ENCODE measurements around the gene PPFIBP1. TPM values are rescaled to one million over a fixed set of nuclear protein-coding genes. Genes with fewer than 3 reads are reported as not detected.

Gene PPFIBP1
- total and polyA plus RNA-seq, 2 of the 13 experiments (the other 11 are each of a cell fraction or from before 2014, with no cell fraction given): 16.2 to 21.8 TPM

DNA sequence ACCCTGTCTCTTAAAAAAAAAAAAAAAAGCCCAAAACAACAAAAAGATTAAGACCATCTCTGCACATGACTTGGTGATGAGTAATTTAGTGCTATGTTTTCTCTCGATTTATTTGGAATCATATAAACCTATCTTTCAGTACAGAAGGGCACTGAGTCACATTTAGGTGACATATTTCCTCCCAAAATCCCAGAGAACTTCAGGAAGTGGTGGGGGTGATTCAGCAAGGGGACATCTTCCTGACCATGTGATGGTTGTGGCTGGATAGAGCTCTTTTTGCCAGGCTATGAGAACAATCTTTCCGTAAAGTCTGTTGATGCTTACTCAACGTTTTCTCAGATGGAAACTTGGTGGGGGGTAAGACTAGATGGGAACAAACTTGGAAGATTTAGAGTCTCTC is 50.0 kb downstream of the PPFIBP1 start (continued):
- TF ChIP-seq, protein P1, sequence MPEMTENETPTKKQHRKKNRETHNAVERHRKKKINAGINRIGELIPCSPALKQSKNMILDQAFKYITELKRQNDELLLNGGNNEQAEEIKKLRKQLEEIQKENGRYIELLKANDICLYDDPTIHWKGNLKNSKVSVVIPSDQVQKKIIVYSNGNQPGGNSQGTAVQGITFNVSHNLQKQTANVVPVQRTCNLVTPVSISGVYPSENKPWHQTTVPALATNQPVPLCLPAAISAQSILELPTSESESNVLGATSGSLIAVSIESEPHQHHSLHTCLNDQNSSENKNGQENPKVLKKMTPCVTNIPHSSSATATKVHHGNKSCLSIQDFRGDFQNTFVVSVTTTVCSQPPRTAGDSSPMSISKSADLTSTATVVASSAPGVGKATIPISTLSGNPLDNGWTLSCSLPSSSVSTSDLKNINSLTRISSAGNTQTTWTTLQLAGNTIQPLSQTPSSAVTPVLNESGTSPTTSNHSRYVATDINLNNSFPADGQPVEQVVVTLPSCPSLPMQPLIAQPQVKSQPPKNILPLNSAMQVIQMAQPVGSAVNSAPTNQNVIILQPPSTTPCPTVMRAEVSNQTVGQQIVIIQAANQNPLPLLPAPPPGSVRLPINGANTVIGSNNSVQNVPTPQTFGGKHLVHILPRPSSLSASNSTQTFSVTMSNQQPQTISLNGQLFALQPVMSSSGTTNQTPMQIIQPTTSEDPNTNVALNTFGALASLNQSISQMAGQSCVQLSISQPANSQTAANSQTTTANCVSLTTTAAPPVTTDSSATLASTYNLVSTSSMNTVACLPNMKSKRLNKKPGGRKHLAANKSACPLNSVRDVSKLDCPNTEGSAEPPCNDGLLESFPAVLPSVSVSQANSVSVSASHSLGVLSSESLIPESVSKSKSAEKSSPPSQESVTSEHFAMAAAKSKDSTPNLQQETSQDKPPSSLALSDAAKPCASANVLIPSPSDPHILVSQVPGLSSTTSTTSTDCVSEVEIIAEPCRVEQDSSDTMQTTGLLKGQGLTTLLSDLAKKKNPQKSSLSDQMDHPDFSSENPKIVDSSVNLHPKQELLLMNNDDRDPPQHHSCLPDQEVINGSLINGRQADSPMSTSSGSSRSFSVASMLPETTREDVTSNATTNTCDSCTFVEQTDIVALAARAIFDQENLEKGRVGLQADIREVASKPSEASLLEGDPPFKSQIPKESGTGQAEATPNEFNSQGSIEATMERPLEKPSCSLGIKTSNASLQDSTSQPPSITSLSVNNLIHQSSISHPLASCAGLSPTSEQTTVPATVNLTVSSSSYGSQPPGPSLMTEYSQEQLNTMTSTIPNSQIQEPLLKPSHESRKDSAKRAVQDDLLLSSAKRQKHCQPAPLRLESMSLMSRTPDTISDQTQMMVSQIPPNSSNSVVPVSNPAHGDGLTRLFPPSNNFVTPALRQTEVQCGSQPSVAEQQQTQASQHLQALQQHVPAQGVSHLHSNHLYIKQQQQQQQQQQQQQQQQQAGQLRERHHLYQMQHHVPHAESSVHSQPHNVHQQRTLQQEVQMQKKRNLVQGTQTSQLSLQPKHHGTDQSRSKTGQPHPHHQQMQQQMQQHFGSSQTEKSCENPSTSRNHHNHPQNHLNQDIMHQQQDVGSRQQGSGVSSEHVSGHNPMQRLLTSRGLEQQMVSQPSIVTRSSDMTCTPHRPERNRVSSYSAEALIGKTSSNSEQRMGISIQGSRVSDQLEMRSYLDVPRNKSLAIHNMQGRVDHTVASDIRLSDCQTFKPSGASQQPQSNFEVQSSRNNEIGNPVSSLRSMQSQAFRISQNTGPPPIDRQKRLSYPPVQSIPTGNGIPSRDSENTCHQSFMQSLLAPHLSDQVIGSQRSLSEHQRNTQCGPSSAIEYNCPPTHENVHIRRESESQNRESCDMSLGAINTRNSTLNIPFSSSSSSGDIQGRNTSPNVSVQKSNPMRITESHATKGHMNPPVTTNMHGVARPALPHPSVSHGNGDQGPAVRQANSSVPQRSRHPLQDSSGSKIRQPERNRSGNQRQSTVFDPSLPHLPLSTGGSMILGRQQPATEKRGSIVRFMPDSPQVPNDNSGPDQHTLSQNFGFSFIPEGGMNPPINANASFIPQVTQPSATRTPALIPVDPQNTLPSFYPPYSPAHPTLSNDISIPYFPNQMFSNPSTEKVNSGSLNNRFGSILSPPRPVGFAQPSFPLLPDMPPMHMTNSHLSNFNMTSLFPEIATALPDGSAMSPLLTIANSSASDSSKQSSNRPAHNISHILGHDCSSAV (CRISPR knock-in tag; IDR thresholded peaks at IDR 0.05; ENCODE audit: borderline replicate concordance): no peak
- no peak for TF ChIP-seq MED8 (CRISPR knock-in tag; IDR thresholded peaks at IDR 0.05; ENCODE audit: insufficient replicate concordance)

DNA sequence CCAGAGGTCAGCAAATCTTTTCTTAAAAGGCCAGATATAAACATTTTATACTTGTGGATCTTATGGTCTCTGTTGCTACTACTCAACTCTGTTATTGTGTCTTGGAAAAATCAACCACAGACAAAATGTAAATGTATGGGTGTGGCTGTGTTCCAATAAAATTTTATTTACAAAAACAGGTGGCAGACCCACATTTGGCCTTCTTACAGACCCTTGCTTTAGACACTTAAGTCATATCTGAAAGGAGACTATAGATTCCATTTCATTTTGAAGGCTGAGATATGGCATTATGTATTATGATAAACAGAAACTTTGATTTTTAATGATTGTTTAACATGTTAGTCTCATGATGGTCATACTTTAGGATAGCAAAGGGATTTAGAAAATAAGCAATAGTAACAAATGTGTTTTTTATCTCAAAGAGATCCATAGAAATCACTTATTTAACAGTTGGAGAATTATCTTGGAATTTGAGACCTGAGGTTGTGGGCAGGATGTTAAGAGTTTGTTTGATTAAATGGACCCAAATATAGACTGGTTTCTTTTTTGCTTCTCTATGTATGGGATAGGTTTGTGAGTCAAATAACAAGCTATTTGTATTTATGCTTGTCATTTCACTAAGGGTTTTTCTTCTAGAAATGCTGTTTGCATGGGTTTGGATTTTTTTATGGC is 51.2 kb downstream of the PPFIBP1 start:
- intact Hi-C loops (cut with micrococcal nuclease; ENCODE audit: unreplicated experiment): no loop called here
- ChIA-PET CTCF (ENCODE audit: low intra/inter-chr PET ratio, low total read pairs) (no interaction called here), POLR2A (interaction anchor here (1.7 to 2.0 kb wide), 2 partner anchors 25 to 51 kb away, joined by 5 read pairs; partner anchors contain the start of gene PPFIBP1)
- Histone ChIP-seq H3K27me3 (ENCODE audit: control insufficient read depth in 1 of 2, insufficient read depth in 2 of 2, low read length in 2 of 2) (no peaks in the 10 kb centered on the region), H4K20me1 (ENCODE audit: insufficient read depth, low read length) (no peaks in the 10 kb centered on the region), H2AFZ (ENCODE audit: low read length) (no peak overlapping the region), H3K4me1 (ENCODE audit: insufficient read depth, low read length) (peaks cover 5% of the 10 kb centered on the region; the same call in 1 of the 2 replicates), H3K27ac (ENCODE audit: extremely low read length, insufficient read depth, low read length) (no peak overlapping the region), H3K9me3 (ENCODE audit: low read length) (no peaks in the 10 kb centered on the region), H3K79me2 (ENCODE audit: insufficient read depth, low read length) (no peaks in the 10 kb centered on the region), H3K4me2 (ENCODE audit: low read depth, low read length) (no peak overlapping the region), H3K9ac (ENCODE audit: insufficient read depth, low read depth, low read length) (no peak overlapping the region), H3K4me3 (replicated peaks in 1 of 3; ENCODE audit: insufficient read depth in 1 of 3, low read depth in 2 of 3, low read length in 3 of 3) (no peak overlapping the region), H3K36me3 (replicated peaks in 1 of 2; ENCODE audit: control insufficient read depth in 1 of 2, insufficient read depth in 2 of 2, low read length in 2 of 2) (no peaks in the 10 kb centered on the region; a peak in 1 of 5 replicates)
- FAIRE-seq (no peak), DNase-seq (ENCODE audit: low spot score) (no peak), ATAC-seq (no peak)
- no TSS peak for BruUV-seq (replicated peaks)
- in situ Hi-C loops (cut with HindIII; ENCODE audit: extremely low pct_ligation_motif_present, low pct_unique_long_range_greater_than_20kb): no loop called here
- TF ChIP-seq ZNF792 (CRISPR knock-in tag; IDR thresholded peaks at IDR 0.05) (no peak), LCORL (IDR thresholded peaks at IDR 0.05) (no peak), LCORL (CRISPR knock-in tag; IDR thresholded peaks at IDR 0.05) (no peak), ZNF3 (CRISPR knock-in tag; IDR thresholded peaks at IDR 0.05) (no peak), PHF5A (CRISPR knock-in tag; IDR thresholded peaks at IDR 0.05; ENCODE audit: low read depth, unreplicated experiment) (no peak), HOXA9 (CRISPR knock-in tag; IDR thresholded peaks at IDR 0.05; ENCODE audit: borderline replicate concordance) (no peak), ISL2 (CRISPR knock-in tag; IDR thresholded peaks at IDR 0.05) (no peak), SRSF4 (IDR thresholded peaks at IDR 0.05; ENCODE audit: low read depth, low read length, poor library complexity, severe bottlenecking) (no peak)
- TF ChIP-seq, protein P2, sequence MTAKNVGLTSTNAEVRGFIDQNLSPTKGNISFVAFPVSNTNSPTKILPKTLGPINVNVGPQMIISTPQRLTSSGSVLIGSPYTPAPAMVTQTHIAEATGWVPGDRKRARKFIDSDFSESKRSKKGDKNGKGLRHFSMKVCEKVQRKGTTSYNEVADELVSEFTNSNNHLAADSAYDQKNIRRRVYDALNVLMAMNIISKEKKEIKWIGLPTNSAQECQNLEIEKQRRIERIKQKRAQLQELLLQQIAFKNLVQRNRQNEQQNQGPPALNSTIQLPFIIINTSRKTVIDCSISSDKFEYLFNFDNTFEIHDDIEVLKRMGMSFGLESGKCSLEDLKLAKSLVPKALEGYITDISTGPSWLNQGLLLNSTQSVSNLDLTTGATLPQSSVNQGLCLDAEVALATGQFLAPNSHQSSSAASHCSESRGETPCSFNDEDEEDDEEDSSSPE (CRISPR knock-in tag; IDR thresholded peaks at IDR 0.05): no peak
- TF ChIP-seq, protein P3, sequence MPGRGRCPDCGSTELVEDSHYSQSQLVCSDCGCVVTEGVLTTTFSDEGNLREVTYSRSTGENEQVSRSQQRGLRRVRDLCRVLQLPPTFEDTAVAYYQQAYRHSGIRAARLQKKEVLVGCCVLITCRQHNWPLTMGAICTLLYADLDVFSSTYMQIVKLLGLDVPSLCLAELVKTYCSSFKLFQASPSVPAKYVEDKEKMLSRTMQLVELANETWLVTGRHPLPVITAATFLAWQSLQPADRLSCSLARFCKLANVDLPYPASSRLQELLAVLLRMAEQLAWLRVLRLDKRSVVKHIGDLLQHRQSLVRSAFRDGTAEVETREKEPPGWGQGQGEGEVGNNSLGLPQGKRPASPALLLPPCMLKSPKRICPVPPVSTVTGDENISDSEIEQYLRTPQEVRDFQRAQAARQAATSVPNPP (CRISPR knock-in tag; IDR thresholded peaks at IDR 0.05): no peak
